Activated effector memory CD4-positive, alpha-beta T cell treated with anti-CD3 and anti-CD28 coated beads, Interleukin-2, amount 50 U/mL, for 16 hours (primary cell): ENCODE results near the gene NUAK1.
"Not testable (repeated sequence)": the region's sequence is repeated elsewhere in the genome, so short reads cannot be mapped to it uniquely, and the experiment has no call there.

ENCODE experiments used
- DNase-seq: peaks from one replicate; pipeline ENCODE4 v3.0.0-alpha.2; 2020

NUAK1 gene

GRCh38 chr12:106027911-106028310 lies 110.8 kb downstream of the NUAK1 start:
- DNase-seq: no peak

GRCh38 chr12:106027286-106027685 lies 111.5 kb downstream of the NUAK1 start:
- no peak for DNase-seq

GRCh38 chr12:106025129-106025528 lies 113.6 kb downstream of the NUAK1 start:
- no peak for DNase-seq

GRCh38 chr12:106023039-106023438 lies 115.7 kb downstream of the NUAK1 start:
- DNase-seq: no peak

GRCh38 chr12:106022568-106023012 lies 116.2 kb downstream of the NUAK1 start:
- no peak for DNase-seq

GRCh38 chr12:106021516-106021915 lies 117.2 kb downstream of the NUAK1 start:
- no peak for DNase-seq

GRCh38 chr12:106020736-106021135 lies 118.0 kb downstream of the NUAK1 start:
- no peak for DNase-seq

GRCh38 chr12:106019144-106019543 lies 119.6 kb downstream of the NUAK1 start:
- no peak for DNase-seq

- no peak for DNase-seq
Measured at GRCh38 chr12:106018286-106018685, 120.5 kb downstream of the NUAK1 start.

- not testable (repeated sequence) for DNase-seq
Measured at GRCh38 chr12:106016601-106017278, 122.0 kb downstream of the NUAK1 start.

- no peak for DNase-seq
Measured at GRCh38 chr12:106015646-106016045, 123.1 kb downstream of the NUAK1 start.

GRCh38 chr12:106013941-106014340 lies 124.8 kb downstream of the NUAK1 start:
- no peak for DNase-seq
